CD14-positive monocyte (primary cell): Measurements from ENCODE around the gene CARMIL3. TPM values are rescaled to one million over a fixed set of nuclear protein-coding genes. Genes with fewer than 3 reads are reported as not detected.
A peak's percentile ranks its signal among the peaks of the same experiment; 100 is the strongest.

ENCODE experiments used
- DNase-seq, 3 donors: peaks; one replicate each; pipeline ENCODE4 v3.0.0-alpha.2; 2011 to 2022
- H2AFZ ChIP-seq: 2 replicates; pipeline ENCODE4 v1.6.0; 2012; ENCODE audit warnings: mild to moderate bottlenecking, low read depth, low read length, inconsistent platforms; ENCODE audit not compliant: insufficient read depth, poor library complexity, severe bottlenecking
- H3K27ac ChIP-seq, 2 donors: 1 replicate in 1 of 2; 2 replicates in 1 of 2; pipeline ENCODE4 v1.5.1; 2012 to 2013; ENCODE audit warnings: low read length in 2 of 2, control low read depth in 1 of 2, inconsistent platforms in 1 of 2, low read depth in 1 of 2, mild to moderate bottlenecking in 1 of 2
- H3K27me3 ChIP-seq, 2 donors: one replicate each; pipeline versions ENCODE4 v1.6.0 to v1.6.1; 2011 to 2013; ENCODE audit warnings: low read length in 2 of 2; ENCODE audit not compliant: control insufficient read depth in 2 of 2, insufficient read depth in 2 of 2
- H3K36me3 ChIP-seq, 2 donors: replicated peaks in 1 of 2; 1 replicate in 1 of 2; 2 replicates in 1 of 2; pipeline versions ENCODE4 v1.5.1 to v1.6.1; 2012 to 2013; ENCODE audit warnings: low read length in 2 of 2, control low read depth in 1 of 2, inconsistent platforms in 1 of 2, mild to moderate bottlenecking in 1 of 2; ENCODE audit not compliant: insufficient read depth in 2 of 2, control insufficient read depth in 1 of 2
- H3K4me1 ChIP-seq, 2 donors: 1 replicate in 1 of 2; 2 replicates in 1 of 2; pipeline versions ENCODE4 v1.5.1 to v1.6.1; 2012 to 2013; ENCODE audit warnings: low read length in 2 of 2, control low read depth in 1 of 2, inconsistent platforms in 1 of 2, mild to moderate bottlenecking in 1 of 2, moderate library complexity in 1 of 2; ENCODE audit not compliant: insufficient read depth in 2 of 2, control insufficient read depth in 1 of 2
- H3K4me2 ChIP-seq: replicated peaks from 2 replicates; pipeline ENCODE3; 2012; ENCODE audit warnings: low read length, moderate library complexity, mild to moderate bottlenecking; ENCODE audit not compliant: poor library complexity, severe bottlenecking; ENCODE audit errors: extremely low read depth
- H3K4me3 ChIP-seq, 3 experiments: fragments of 200-600 bp in 1 of 3; sonication (generic) in 1 of 3; replicated peaks in 1 of 3; 1 replicate in 2 of 3; 2 replicates in 1 of 3; pipeline ENCODE4 v1.5.1; 2011 to 2013; ENCODE audit warnings: low read length in 3 of 3, mild to moderate bottlenecking in 3 of 3, control low read depth in 2 of 3, low read depth in 2 of 3, inconsistent platforms in 1 of 3, moderate library complexity in 1 of 3
- H3K79me2 ChIP-seq: 2 replicates; pipeline ENCODE4 v1.6.0; 2012; ENCODE audit warnings: mild to moderate bottlenecking, control low read depth, inconsistent platforms, low read length, moderate library complexity; ENCODE audit not compliant: insufficient read depth
- H3K9ac ChIP-seq: 2 replicates; pipeline ENCODE4 v1.6.0; 2017; ENCODE audit warnings: low read length, mild to moderate bottlenecking; ENCODE audit not compliant: insufficient read depth, poor library complexity, severe bottlenecking
- H3K9me3 ChIP-seq, 2 donors: replicated peaks in 1 of 2; 1 replicate in 1 of 2; 2 replicates in 1 of 2; pipeline versions ENCODE4 v1.5.1 to v1.6.1; 2012 to 2013; ENCODE audit warnings: low read length in 2 of 2, control low read depth in 1 of 2; ENCODE audit not compliant: control insufficient read depth in 1 of 2, insufficient read depth in 1 of 2
- H4K20me1 ChIP-seq: 2 replicates; pipeline ENCODE4 v1.6.0; 2012; ENCODE audit warnings: mild to moderate bottlenecking, low read length, control low read depth, moderate library complexity; ENCODE audit not compliant: insufficient read depth
- H3K27ac Mint-ChIP-seq, 7 donors: one replicate each; pipeline ENCODE4 v1.8.0; 2020; ENCODE audit warnings: mild to moderate bottlenecking in 7 of 7, mixed read lengths in 7 of 7, moderate library complexity in 6 of 7, inconsistent platforms in 2 of 7
- H3K27me3 Mint-ChIP-seq, 3 donors: one replicate each; pipeline ENCODE4 v1.8.0; 2021 to 2022; ENCODE audit warnings: low read depth in 3 of 3, mild to moderate bottlenecking in 3 of 3, mixed read lengths in 3 of 3, moderate library complexity in 3 of 3, inconsistent platforms in 1 of 3
- H3K36me3 Mint-ChIP-seq, 2 donors: one replicate each; pipeline ENCODE4 v1.8.0; 2020; ENCODE audit warnings: mixed read lengths in 2 of 2, inconsistent platforms in 1 of 2, mild to moderate bottlenecking in 1 of 2
- H3K4me1 Mint-ChIP-seq: one replicate; pipeline ENCODE4 v1.8.0; 2020; ENCODE audit warnings: mild to moderate bottlenecking, mixed read lengths
- H3K4me3 Mint-ChIP-seq, 2 donors: one replicate each; pipeline ENCODE4 v1.8.0; 2020; ENCODE audit warnings: mild to moderate bottlenecking in 2 of 2, mixed read lengths in 2 of 2, moderate library complexity in 1 of 2
- H3K9me3 Mint-ChIP-seq, 7 donors: one replicate each; pipeline ENCODE4 v1.8.0; 2020 to 2022; ENCODE audit warnings: mixed read lengths in 7 of 7, mild to moderate bottlenecking in 6 of 7, moderate library complexity in 6 of 7, inconsistent platforms in 2 of 7
- CTCF ChIP-seq: fragments of 200-600 bp; IDR thresholded peaks from one replicate; pipeline ENCODE4 v1.8.0; 2022; ENCODE audit warnings: antibody characterized with exemption, mild to moderate bottlenecking
- WGBS: methylation state at CpG from one replicate; pipeline ENCODE4 v1.1.5; 2013; ENCODE audit warnings: missing lambda C conversion rate; ENCODE audit not compliant: insufficient coverage; 5-methylcytosine and 5-hydroxymethylcytosine counted together
- intact Hi-C, 2 donors: fragments of 100-400 bp; cut with micrococcal nuclease; formaldehyde crosslinking; loops; one replicate each; pipeline versions ENCODE4 v1.15.0 to v1.15.1; 2023
- polyA plus RNA-seq, 3 donors: library from polyadenylated mRNA; depleted of rRNA in 1 of 3; unstranded in 2 of 3; stranded (reverse) in 1 of 3; fragments of 300-500 nt in 2 of 3; fragments of >200 nt in 1 of 3; fragmentation: Illumina TruSeq in 2 of 3; gene quantifications; 1 replicate in 2 of 3; 2 replicates in 1 of 3; pipeline ENCODE4 v1.2.3, GENCODE V29; 2012 to 2021

Gene CARMIL3
- polyA plus RNA-seq, 3 donors: 1.0 TPM; not detected in 2

GRCh38 chr14:24081739-24082211, 30.0 kb downstream of the CARMIL3 start:
- Mint-ChIP-seq H3K4me1 (peaks cover 14% of the 10 kb centered on the region), H3K36me3 (peaks cover 4 to 11% of the 10 kb centered on the region in 2 donors), H3K27ac (peak overlapping the region in 1 of 7 donors; percentile 20), H3K9me3 (peaks cover 0 to 23% (median 2%) of the 10 kb centered on the region in 7 donors), H3K4me3 (peak overlapping the region; percentile 74 to 88), H3K27me3 (peaks cover 46 to 48% (median 47%) of the 10 kb centered on the region in 3 donors)
- Histone ChIP-seq H4K20me1 (no peaks in the 10 kb centered on the region), H3K4me2 (peak overlapping the region; percentile 89), H3K9me3 (no peaks in the 10 kb centered on the region), H3K79me2 (no peaks in the 10 kb centered on the region), H2AFZ (peak overlapping the region; percentile 84), H3K4me3 (peak overlapping the region in 1 of 3 experiments; percentile 76), H3K27me3 (peaks cover 21 to 44% of the 10 kb centered on the region in 2 donors), H3K36me3 (no peaks in the 10 kb centered on the region), H3K27ac (no peak overlapping the region), H3K9ac (no peak overlapping the region), H3K4me1 (peaks cover 12 to 18% of the 10 kb centered on the region in 2 donors)
- no peak for DNase-seq
- intact Hi-C loops: no loop called here
- whole genome bisulfite sequencing: 12% methylated on average over 19 of the region's 26 CpGs
- no peak for TF ChIP-seq CTCF

GRCh38 chr14:24082411-24083080, 30.7 kb downstream of the CARMIL3 start:
- H3K4me2 ChIP-seq: no peak overlapping the region
- 57% methylated on average over 1 of the region's 5 CpGs for WGBS
- no peak overlapping the region for H3K4me3 ChIP-seq
- H3K79me2 ChIP-seq: no peaks in the 10 kb centered on the region
- H2AFZ ChIP-seq: no peak overlapping the region
- peak overlapping the region in 1 of 2 donors; percentile 88 for H3K4me3 Mint-ChIP-seq
- DNase-seq: no peak
- H3K36me3 ChIP-seq: no peaks in the 10 kb centered on the region
- peak overlapping the region in 1 of 7 donors; percentile 59 for H3K27ac Mint-ChIP-seq
- no peak for TF ChIP-seq CTCF
- peaks cover 14% of the 10 kb centered on the region for H3K4me1 Mint-ChIP-seq
- H3K27ac ChIP-seq: no peak overlapping the region
- H3K9me3 Mint-ChIP-seq: peaks cover 0 to 23% (median 2%) of the 10 kb centered on the region in 7 donors
- intact Hi-C loops: no loop called here
- peaks cover 4 to 11% of the 10 kb centered on the region in 2 donors for H3K36me3 Mint-ChIP-seq
- no peaks in the 10 kb centered on the region for H4K20me1 ChIP-seq
- H3K9ac ChIP-seq: no peak overlapping the region
- no peaks in the 10 kb centered on the region for H3K9me3 ChIP-seq
- H3K27me3 ChIP-seq: peaks cover 21 to 44% of the 10 kb centered on the region in 2 donors
- H3K27me3 Mint-ChIP-seq: peaks cover 45 to 48% (median 46%) of the 10 kb centered on the region in 3 donors
- peaks cover 12 to 18% of the 10 kb centered on the region in 2 donors for H3K4me1 ChIP-seq
